GM18909 (cell line): ENCODE results near the gene CPB1.

Experiments used
- ATAC-seq: cut with Tn5 transposase; IDR thresholded peaks from one replicate; pipeline ENCODE4 v1.9.1; 2021; ENCODE audit warnings: mild to moderate bottlenecking; ENCODE audit not compliant: unreplicated experiment, poor library complexity

Gene CPB1

GRCh38 chr3:148828136-148828690 is 602 bp downstream of the CPB1 start:
- ATAC-seq, result no peak

GRCh38 chr3:148829926-148830325 is 2.3 kb downstream of the CPB1 start:
- ATAC-seq, result no peak

- no peak for ATAC-seq
Measured at GRCh38 chr3:148833223-148833622, 5.6 kb downstream of the CPB1 start.

GRCh38 chr3:148839805-148840204 is 12.2 kb downstream of the CPB1 start:
- peak; percentile 67 for ATAC-seq

- no peak for ATAC-seq
Measured at GRCh38 chr3:148840451-148840850, 12.8 kb downstream of the CPB1 start.

GRCh38 chr3:148845756-148846395 is 18.3 kb downstream of the CPB1 start:
- ATAC-seq, result no peak

GRCh38 chr3:148847351-148847750 is 19.7 kb downstream of the CPB1 start:
- no peak for ATAC-seq

GRCh38 chr3:148848410-148848809 is 20.8 kb downstream of the CPB1 start:
- no peak for ATAC-seq

GRCh38 chr3:148852271-148852992 is 24.8 kb downstream of the CPB1 start:
- ATAC-seq, result no peak

GRCh38 chr3:148853076-148853475 is 25.5 kb downstream of the CPB1 start:
- no peak for ATAC-seq

- ATAC-seq, result no peak
Measured at GRCh38 chr3:148854061-148854460, 26.4 kb downstream of the CPB1 start.

- ATAC-seq, result no peak
Measured at GRCh38 chr3:148856384-148856783, 28.8 kb downstream of the CPB1 start.

- no peak for ATAC-seq
Measured at GRCh38 chr3:148857316-148857715, 29.7 kb downstream of the CPB1 start.

GRCh38 chr3:148861277-148861869 is 33.8 kb downstream of the CPB1 start:
- ATAC-seq, result peak; percentile 83

- ATAC-seq, result no peak
Measured at GRCh38 chr3:148863297-148863696, 35.7 kb downstream of the CPB1 start.

- no peak for ATAC-seq
Measured at GRCh38 chr3:148863814-148864213, 36.2 kb downstream of the CPB1 start.

GRCh38 chr3:148865049-148865448 is 37.4 kb downstream of the CPB1 start, which contains the start of gene CPA3:
CPA3 (plus strand) TSS chr3:148865296; CDS start chr3:148865308, 12 bp downstream.
- ATAC-seq, result no peak

- ATAC-seq, result no peak
Measured at GRCh38 chr3:148866261-148866660, 38.6 kb downstream of the CPB1 start.

GRCh38 chr3:148873270-148873927 is 45.8 kb downstream of the CPB1 start:
- no peak for ATAC-seq

GRCh38 chr3:148873977-148874376 is 46.4 kb downstream of the CPB1 start:
- ATAC-seq, result no peak

- ATAC-seq, result no peak
Measured at GRCh38 chr3:148878095-148878494, 50.5 kb downstream of the CPB1 start.
